NCI-H748 (cell line): ENCODE measurements around the gene NKG7.

Experiments
- DNase-seq: peaks from one replicate; lab custom pipeline; 2025; ENCODE audit not compliant: unreplicated experiment; lab: John Stamatoyannopoulos, UW

The NKG7 gene

DNA sequence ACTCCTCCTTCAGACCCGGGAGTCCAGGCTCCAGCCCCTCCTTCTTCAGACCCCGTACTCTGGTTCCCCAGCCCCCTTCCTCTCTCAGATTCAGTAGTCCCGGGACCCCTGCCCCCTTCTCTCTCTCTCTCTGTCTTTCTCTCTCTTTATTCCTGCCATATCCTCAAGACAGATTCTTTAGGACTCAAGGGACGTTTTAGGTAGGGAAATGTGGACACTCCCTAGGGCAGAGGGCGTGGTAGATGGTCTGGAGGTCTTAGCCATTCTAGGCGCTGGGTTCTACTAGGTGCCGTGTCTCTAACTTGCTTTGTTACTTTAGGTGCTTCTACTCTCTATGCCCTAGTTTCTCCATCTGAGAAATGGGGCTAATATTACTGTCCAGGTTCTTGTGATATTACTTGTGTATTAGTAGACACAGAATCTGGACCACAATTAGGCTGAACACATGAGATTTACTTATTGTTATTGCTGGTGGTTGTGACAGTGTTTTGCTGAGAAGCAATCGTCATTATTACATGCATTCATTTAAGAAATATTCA is 18.7 kb upstream of the NKG7 start:
- no peak for DNase-seq

DNA sequence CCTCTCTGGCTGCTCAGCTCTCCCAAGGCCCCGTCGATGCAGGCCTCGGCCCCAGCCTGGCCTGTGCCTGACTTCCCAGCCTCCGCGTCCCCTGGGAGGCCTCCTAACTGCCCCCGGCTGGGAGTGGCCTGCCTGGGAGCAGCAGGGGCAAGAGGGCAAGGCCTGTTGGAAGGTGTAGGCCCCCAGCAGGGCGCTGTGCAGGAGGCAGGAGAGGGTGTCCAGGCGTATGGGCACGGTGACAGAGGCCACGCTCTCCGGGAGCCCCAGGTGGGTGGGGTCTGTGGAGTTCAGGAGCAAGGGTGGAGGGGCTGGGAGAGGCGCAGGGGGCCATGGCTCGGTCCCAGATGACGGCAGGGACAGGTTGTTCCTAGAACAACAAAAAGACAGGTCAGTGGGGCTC is 16.7 kb upstream of the NKG7 start:
- no peak for DNase-seq

DNA sequence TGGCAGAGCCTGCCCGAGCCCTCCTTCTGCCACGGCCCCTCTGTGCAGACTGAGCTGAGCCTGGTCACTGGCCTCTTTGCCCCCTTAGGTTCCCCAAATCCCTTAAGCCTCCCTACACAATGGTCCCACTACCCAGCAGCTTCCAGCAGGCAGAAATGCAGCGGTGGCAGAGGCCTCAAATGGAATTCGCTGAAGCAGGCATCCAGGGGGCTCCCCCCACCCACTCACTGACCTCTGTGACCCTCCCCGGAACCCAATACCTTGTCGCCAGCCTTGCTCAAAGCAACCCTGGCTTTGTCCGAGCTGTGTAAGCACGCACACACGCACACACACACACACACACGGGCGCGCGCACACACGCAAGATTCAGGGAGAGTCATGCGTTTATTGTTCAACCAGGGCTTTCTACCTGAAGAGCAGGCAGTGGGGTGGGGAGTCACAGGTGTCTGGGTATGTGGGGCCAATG is 15.5 kb upstream of the NKG7 start, which contains the start of gene LIM2:
LIM2 (minus strand) TSS at position 51 of the 466 bp plus-strand sequence. CDS start 531 bp downstream, outside the sequence.
- no peak for DNase-seq

DNA sequence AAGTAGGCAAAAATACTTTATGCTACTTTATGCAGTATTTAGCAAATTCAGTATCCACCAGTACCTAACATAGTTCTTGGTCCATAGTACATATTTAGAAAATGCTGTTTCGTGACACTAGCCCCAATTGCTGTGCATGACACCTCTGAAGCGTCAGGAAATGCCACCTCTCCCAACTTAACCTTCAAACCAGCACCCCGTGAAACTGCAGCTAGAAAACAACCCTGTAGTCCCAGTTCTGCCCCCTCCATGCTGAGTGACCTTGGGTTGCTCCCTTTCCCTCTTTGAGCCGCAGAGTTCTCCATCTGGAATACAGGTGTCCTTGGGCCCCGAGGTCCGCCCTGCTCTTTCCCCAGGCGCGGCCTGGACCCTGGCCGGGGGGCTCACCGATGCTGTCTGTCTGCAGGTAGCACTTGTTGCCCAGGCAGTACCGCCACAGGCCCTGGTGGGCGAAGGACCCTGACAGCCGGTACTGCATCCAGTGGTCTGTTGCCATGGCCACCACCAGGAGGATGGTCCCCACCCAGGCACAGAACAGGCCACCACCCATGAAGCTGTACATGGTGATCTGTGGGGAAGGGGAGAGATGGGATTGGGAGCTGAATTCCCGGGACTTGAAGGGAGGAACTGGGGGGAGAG is 14.5 kb upstream of the NKG7 start:
- DNase-seq = no peak

DNA sequence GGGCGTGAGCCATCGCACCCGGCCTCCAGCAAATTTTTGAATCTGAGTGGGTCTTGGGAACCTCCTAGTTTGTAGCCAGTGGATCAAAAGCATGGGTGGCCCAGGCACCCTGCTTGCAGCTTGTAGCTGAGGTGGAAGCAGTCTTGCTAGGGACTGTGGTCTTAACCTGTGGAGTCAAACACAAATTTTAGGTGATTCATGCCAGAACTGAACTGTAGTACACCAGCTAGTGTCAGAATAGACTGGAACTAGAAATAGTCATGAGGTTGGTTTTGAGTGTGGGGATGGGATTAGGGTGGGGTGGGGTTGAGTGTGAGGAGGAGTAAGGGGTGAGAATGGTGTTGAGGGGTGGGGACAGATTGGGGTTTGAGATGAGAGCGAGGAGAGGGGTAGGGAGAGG is 9.6 kb upstream of the NKG7 start:
- no peak for DNase-seq

- no peak for DNase-seq
Observed at GRCh38 chr19:51380379-51380778, 7.9 kb upstream of the NKG7 start.

GRCh38 chr19:51377422-51377821 is 5.0 kb upstream of the NKG7 start:
- no peak for DNase-seq

DNA sequence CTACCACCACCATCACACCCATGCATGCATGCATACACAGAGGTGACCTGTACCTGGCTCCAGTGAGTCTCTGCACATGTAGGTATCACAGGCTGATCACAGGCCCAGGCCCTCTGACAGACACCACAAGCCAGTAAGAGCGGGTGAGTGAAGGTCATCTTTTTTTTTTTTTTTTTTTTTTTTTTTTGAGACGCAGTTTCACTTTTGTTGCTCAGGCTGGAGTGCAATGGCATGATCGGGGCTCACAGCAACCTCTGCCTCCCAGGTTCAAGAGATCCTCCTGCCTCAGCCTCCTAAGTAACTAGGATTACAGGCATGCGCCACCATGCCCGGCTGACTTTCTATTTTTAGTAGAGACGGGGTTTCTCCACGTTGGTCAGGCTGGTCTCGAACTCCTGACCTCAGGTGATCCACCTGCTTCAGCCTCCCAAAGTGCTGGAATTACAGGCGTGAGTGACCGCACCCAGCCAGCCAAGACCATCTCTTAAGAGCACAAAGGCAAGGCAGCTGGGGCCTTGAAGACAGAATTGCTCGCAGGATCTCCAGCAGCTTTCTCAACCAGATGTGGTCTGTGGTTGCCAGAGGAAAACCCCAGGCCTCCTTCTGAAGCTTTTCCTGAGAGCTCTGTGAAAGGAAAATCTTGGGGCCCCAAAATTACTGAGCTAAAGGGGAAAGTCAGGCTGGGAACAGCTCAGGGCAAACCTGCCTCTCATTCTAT is 3.2 kb upstream of the NKG7 start:
- DNase-seq = no peak

DNA sequence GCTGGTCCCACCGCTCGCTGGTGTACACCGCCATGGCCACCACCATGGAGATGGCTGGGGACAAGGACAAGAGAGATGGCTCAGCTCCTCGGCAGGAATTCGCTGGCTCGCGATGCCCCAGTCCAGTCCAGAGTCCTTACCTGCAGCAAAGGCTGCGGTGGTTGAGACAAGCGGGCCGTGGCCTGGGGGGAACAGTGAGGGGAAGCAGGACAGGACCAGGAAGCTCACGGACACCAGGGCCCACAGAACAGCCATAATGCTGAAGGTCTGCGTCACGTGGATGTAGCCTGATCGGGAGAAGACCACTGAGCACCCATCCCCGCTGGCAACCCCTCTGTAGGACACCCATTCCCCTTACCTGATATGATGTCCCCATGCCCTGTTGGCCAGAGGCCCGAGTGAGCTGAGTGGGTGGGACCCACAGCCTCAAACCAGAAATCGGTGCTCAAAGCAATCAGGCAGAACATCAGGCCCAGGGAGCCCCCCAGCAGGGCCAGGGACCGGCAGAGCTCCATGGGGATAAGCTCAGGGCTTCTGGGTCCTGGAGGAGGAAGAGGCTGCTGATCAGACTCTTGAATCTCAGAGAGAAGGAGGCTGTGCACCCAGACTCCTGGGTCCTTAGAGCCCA is 319 bp downstream of the NKG7 start:
- no peak for DNase-seq

DNA sequence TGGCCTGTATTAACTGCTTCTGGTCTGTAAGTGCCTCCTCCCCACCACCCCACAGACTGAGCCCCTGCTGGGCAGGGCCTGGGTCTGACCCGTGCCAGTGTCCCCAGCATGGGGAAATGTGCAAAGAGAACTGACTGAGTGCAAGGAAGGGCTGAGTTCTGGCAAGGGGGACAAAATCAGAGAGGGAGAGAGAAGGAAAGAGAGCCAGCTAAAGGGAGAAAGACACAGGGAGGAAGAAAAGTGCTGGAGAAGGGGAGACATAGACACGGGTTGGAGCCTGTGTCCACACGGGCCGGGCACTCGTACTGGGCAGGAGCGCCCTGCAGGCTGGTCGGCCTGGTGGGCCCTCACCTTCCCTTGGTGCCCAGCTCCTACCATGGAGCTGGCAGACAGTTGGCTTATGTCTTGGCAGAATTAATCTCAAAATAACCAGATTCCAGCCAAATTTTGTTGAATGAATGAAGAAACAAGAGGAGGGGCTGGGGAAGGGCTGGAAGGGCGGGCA is 1.2 kb downstream of the NKG7 start:
- DNase-seq = no peak

DNA sequence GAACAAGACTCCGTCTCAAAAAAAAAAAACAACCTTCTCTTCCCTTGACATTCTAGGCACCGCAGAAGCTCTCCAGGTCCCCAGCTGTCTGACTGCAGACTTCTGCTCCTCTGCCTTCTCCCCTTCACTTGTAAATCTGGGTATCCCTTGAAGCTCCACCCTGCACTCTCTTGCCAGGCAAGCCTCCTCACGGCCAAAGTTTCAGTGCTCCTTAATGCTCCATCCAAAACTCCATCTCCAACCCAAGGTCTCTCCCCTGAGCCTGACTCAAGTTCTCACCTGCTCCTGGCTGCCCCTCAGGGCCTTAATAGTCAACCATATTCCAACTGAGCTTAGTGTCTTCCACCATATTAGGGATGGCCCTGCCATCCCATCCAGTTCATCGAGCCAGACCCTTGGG is 2.2 kb downstream of the NKG7 start:
- no peak for DNase-seq

GRCh38 chr19:51368366-51369282 is 3.8 kb downstream of the NKG7 start, which contains the start of gene CLDND2:
CLDND2 (minus strand) TSS chr19:51369003; CDS start chr19:51368577, 426 bp downstream.
- no peak for DNase-seq

- peak; percentile 93 for DNase-seq
Observed at GRCh38 chr19:51367565-51368365, 4.7 kb downstream of the NKG7 start.

DNA sequence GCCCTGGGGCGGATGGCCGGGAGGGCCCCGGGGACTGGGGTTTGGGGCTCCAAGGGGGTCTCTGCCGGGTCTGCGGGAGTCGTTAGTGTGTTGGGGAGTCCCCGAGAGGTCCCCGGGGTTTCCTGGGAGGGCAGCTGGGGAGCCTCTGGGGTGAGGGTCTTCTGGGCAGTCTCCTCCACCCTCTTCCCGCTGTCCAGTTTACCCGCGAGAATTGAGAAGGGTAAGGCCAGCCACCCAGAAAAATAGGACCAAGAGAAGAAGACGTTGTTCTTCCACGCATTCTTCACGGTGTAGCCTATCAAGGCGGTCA is 5.2 kb downstream of the NKG7 start:
- DNase-seq = no peak

- peak; percentile 97 for DNase-seq
Observed at GRCh38 chr19:51366389-51367254, 5.8 kb downstream of the NKG7 start.

GRCh38 chr19:51365965-51366388 is 6.5 kb downstream of the NKG7 start, which contains the start of gene ETFB:
ETFB (minus strand) TSS chr19:51366388; CDS start chr19:51366326, 62 bp downstream.
- no peak for DNase-seq

DNA sequence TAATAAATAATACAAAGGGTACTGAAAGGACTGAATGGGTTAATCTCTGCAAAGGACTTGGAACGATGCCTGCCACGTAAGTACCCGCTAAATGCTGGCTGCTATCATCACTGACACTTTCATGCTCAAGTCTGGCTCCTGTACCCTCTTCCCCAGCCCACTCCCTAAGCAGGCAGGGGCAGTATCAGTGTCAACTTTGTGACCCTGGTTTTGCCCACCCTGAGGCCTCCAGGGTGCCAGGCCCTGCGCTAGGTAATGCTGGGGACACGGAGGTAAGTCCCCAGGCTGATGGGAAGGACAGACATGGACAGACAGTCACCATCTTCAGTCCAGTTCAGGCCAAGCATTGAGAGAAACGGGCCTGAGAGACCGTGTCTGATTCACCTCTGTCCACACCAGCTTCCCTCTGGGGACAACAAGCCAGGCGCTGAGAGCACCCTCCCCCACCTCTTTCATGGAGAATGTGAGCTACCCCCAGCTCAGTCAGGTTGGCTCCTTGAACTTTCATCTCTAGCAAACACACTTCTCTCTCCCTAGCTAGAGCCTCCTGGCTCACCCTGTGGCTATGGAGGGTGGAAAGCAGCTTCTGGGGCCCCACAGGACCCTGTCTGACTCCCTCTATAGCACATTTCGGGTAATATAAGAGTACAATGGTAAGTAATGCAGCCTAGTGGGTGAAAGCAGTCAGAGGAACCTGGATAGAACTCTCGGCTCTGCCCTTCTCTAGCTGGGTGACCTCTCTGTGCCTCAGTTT is 7.1 kb downstream of the NKG7 start:
- no peak for DNase-seq
